Spleen (tissue), 13 donors: Measurements from ENCODE around the gene UBXN11. TPM values are rescaled to one million over a fixed set of nuclear protein-coding genes. Genes with fewer than 3 reads are reported as not detected.

ENCODE experiments used
- DNase-seq: peaks from one replicate; pipeline ENCODE4 v3.0.0-alpha.2; 2020
- H3K27ac ChIP-seq, 8 donors: fragments of 200-600 bp; sonication (generic) in 7 of 8; 1 replicate in 4 of 8; 2 replicates in 4 of 8; pipeline versions ENCODE4 v1.5.0 to v1.8.0; 2016 to 2021; ENCODE audit warnings: inconsistent platforms in 4 of 8, mild to moderate bottlenecking in 4 of 8, moderate library complexity in 1 of 8
- H3K27me3 ChIP-seq, 7 donors: fragments of 200-600 bp; sonication (generic) in 6 of 7; replicated peaks in 1 of 7; 1 replicate in 4 of 7; 2 replicates in 3 of 7; pipeline versions ENCODE4 v1.5.0 to v1.8.0; 2016 to 2021; ENCODE audit warnings: inconsistent platforms in 3 of 7, mild to moderate bottlenecking in 1 of 7
- H3K36me3 ChIP-seq, 6 donors: fragments of 200-600 bp; sonication (generic) in 5 of 6; 1 replicate in 4 of 6; 2 replicates in 2 of 6; pipeline versions ENCODE4 v1.5.0 to v1.8.0; 2016 to 2021; ENCODE audit warnings: inconsistent platforms in 2 of 6
- H3K4me1 ChIP-seq, 6 donors: fragments of 200-600 bp; sonication (generic) in 5 of 6; 1 replicate in 3 of 6; 2 replicates in 3 of 6; pipeline versions ENCODE4 v1.5.0 to v1.8.0; 2016 to 2021; ENCODE audit warnings: inconsistent platforms in 3 of 6
- H3K4me3 ChIP-seq, 8 donors: fragments of 200-600 bp; sonication (generic) in 7 of 8; 1 replicate in 4 of 8; 2 replicates in 4 of 8; pipeline versions ENCODE4 v1.5.0 to v1.8.0; 2016 to 2021; ENCODE audit warnings: inconsistent platforms in 4 of 8, mild to moderate bottlenecking in 4 of 8, moderate library complexity in 2 of 8
- H3K9me3 ChIP-seq, 8 donors: fragments of 200-600 bp; sonication (generic) in 7 of 8; 1 replicate in 4 of 8; 2 replicates in 4 of 8; pipeline versions ENCODE4 v1.5.0 to v1.8.0; 2016 to 2021; ENCODE audit warnings: inconsistent platforms in 4 of 8
- POLR2A ChIP-seq, 3 donors: fragments of 450-650 bp; IDR thresholded peaks; one replicate each; pipeline ENCODE4 v1.5.1; 2017; ENCODE audit warnings: antibody characterized with exemption in 3 of 3, mild to moderate bottlenecking in 1 of 3
- POLR2AphosphoS5 ChIP-seq, 3 donors: sonication (generic); formaldehyde crosslinking; IDR thresholded peaks; one replicate each; pipeline ENCODE4 v1.5.1; 2017; ENCODE audit warnings: antibody characterized with exemption in 3 of 3
- WGBS, 5 donors: extraction: QIAGEN DNeasy Blood & Tissue Kit in 3 of 5; methylation state at CpG; one replicate each; pipeline versions ENCODE4 v1.1.5 to v1.1.7; 2013 to 2018; 5-methylcytosine and 5-hydroxymethylcytosine counted together
- intact Hi-C: fragments of 100-400 bp; cut with DNase I; formaldehyde crosslinking; loops from one replicate; pipeline ENCODE4 v1.15.0; 2023; ENCODE audit warnings: low total_unique reads
- long read RNA-seq, 2 donors: transcript quantifications; one replicate each; lab custom pipeline, GENCODE V29; 2026
- polyA plus RNA-seq, 3 donors: library from polyadenylated mRNA; stranded (reverse); fragments of 200-250 nt; gene quantifications; one replicate each; pipeline ENCODE4 v1.2.1, GENCODE V29; 2013
- total RNA-seq, 7 donors: library from RNA; depleted of rRNA in 3 of 7; stranded (reverse); fragments of >200 nt in 3 of 7; fragmentation: NEBNext Ultra II Directional in 4 of 7; extraction: Animal tissue kit (Norgen Biotek cat#: 25700) in 4 of 7; gene quantifications; one replicate each; pipeline versions ENCODE4 v1.1.0 to v1.2.1, GENCODE V29; 2016 to 2021
- TF ChIP-seq, protein P1 (sequence below), 11 experiments: fragments of 200-600 bp in 7 of 11; fragments of 450-650 bp in 4 of 11; sonication (generic) in 4 of 11; IDR thresholded peaks in 8 of 11; conservative IDR thresholded peaks in 3 of 11; 1 replicate in 7 of 11; 2 replicates in 4 of 11; pipeline versions ENCODE4 v1.4.0 to v1.8.0; 2016 to 2021; ENCODE audit warnings: antibody characterized with exemption in 11 of 11, inconsistent platforms in 4 of 11, mild to moderate bottlenecking in 1 of 11
- donor health status: healthy with polysubstance abuse.
- donor health status: DM: no; HTN: no; CAD: no; lungs with moderate emphysema.
- donor health status: DM: no; HTN: no; CAD: no.
- donor health status: Bipolar disorder and iron deficiency.
- donor health status: healthy.
- donor health status: DM: no; HTN: no; CAD: no.
- donor health status: DM: yes; HTN: yes; CAD: no.

The UBXN11 gene, protein sequence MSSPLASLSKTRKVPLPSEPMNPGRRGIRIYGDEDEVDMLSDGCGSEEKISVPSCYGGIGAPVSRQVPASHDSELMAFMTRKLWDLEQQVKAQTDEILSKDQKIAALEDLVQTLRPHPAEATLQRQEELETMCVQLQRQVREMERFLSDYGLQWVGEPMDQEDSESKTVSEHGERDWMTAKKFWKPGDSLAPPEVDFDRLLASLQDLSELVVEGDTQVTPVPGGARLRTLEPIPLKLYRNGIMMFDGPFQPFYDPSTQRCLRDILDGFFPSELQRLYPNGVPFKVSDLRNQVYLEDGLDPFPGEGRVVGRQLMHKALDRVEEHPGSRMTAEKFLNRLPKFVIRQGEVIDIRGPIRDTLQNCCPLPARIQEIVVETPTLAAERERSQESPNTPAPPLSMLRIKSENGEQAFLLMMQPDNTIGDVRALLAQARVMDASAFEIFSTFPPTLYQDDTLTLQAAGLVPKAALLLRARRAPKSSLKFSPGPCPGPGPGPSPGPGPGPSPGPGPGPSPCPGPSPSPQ
- total RNA-seq (10 to 100 TPM; 25.1 to 67.1 (median 48.0) TPM), polyA plus RNA-seq (10 to 100 TPM; 26.6 to 67.8 (median 66.1) TPM)
- long read RNA-seq, donor 1 = 0 reads
- long read RNA-seq, donor 2, partial matches to known transcripts = 0 of 2 reads
- long read RNA-seq, donor 2, other reads (novel, unspliced or antisense) = 0 of 2 reads

DNA sequence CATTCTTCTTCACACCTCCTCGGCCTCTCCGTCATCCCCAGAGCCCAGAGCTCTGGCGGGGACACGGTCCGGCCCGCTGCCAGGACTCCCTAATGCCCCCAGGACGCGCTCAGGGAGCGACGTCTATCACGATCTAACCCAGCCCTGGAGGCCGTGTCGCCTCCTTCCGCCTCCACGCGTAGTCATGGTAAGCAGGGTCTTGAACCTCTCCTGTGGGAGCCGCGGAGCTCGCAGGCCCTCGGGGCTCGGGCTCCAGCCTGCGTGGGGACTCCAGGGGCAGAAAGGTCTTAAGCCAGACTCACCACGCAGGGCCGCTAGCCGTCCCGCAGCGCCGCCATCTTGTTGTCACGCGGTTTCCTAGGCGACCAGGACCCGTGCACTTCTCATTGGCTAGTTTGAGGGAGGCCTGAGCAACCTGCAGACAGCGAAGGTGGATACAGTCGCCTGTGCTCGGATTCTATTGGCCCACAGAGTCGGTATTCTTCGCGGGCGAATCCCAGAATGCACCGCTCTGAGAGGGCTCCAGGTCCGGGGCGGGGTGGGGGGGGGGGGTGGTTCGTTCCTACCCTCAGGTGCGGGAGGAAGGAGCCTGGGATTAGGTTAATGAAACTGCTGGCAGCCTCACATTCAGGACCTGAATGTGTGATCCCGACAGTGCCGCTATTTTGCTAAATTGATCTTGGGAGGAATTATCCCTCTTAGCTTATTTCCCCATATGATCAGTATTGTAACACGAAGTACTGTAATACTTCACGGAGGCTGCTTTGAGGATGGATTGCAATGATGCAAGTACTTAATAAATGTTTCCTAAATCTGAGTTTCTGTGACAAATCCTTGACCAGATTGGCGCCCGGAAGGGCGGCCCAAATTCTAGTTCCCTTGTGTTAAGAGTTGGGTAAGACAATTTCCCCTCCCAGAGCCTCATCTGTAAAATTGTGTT is at the start of gene UBXN11:
UBXN11 (minus strand) TSS at position 347 of the 940 bp plus-strand sequence. CDS start 3,753 bp downstream, outside the sequence.
- peak; percentile 97 for DNase-seq
- TF ChIP-seq POLR2A (IDR thresholded peaks at IDR 0.05) (peak in 1 of 3 donors; percentile 4), POLR2AphosphoS5 (IDR thresholded peaks at IDR 0.05) (peak; percentile 55 to 81 (median 80))
- TF ChIP-seq, protein P1, sequence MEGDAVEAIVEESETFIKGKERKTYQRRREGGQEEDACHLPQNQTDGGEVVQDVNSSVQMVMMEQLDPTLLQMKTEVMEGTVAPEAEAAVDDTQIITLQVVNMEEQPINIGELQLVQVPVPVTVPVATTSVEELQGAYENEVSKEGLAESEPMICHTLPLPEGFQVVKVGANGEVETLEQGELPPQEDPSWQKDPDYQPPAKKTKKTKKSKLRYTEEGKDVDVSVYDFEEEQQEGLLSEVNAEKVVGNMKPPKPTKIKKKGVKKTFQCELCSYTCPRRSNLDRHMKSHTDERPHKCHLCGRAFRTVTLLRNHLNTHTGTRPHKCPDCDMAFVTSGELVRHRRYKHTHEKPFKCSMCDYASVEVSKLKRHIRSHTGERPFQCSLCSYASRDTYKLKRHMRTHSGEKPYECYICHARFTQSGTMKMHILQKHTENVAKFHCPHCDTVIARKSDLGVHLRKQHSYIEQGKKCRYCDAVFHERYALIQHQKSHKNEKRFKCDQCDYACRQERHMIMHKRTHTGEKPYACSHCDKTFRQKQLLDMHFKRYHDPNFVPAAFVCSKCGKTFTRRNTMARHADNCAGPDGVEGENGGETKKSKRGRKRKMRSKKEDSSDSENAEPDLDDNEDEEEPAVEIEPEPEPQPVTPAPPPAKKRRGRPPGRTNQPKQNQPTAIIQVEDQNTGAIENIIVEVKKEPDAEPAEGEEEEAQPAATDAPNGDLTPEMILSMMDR (IDR thresholded peaks at IDR 0.05 in 8 of 11, conservative IDR thresholded peaks at IDR 0.05 in 3 of 11) = peak in 1 of 11 experiments; percentile 25
- H3K27ac ChIP-seq = peak within 1 kb of the TSS; percentile 9 to 92 (median 82)
- H3K36me3 ChIP-seq = peaks cover 0 to 4% (median 0%) of the 10 kb centered on the region in 6 donors
- 0 to 2% (median 1%) methylated on average over 39 to 51 of the region's 51 CpGs for WGBS, 5 donors
- H3K4me3 ChIP-seq = peak within 1 kb of the TSS; percentile 59 to 98 (median 84)
- no peaks in the 10 kb centered on the region for H3K9me3 ChIP-seq
- H3K4me1 ChIP-seq = peaks cover 7 to 56% (median 30%) of the 10 kb centered on the region in 6 donors
- H3K27me3 ChIP-seq = no peaks in the 10 kb centered on the region
- intact Hi-C loops = no loop called here

DNA sequence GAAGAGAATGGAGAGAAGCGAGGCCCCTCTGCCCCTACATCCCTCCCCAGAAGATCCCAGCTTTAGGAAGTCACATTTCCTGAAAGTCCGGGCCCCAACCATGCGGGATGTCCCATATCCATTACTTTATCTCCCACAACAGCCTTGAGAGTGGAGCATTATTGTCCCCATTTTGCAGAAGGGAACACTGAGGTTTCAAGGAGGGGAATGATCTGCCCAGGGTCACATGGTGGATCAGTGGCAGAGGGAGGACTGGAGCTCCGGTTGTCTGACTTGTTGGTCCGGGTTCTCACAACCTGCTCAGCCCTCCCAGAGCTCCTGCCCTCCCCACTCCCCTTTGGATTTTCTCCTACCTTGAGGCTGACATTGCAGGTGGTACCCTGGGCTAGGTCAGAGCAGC is 49.7 kb upstream of the UBXN11 start:
- intact Hi-C loops = no loop called here
- Histone ChIP-seq H3K4me3 (no peak overlapping the region), H3K27me3 (peaks cover 0 to 56% (median 19%) of the 10 kb centered on the region in 7 donors), H3K9me3 (no peaks in the 10 kb centered on the region), H3K27ac (no peak overlapping the region), H3K36me3 (no peaks in the 10 kb centered on the region), H3K4me1 (peaks cover 7 to 26% (median 11%) of the 10 kb centered on the region in 6 donors)
- 76 to 90% (median 84%) methylated on average over 5 of the region's 5 CpGs for WGBS, 5 donors
- no peak for DNase-seq
- TF ChIP-seq, protein P1 (IDR thresholded peaks at IDR 0.05 in 8 of 11, conservative IDR thresholded peaks at IDR 0.05 in 3 of 11) = no peak
- TF ChIP-seq POLR2A (IDR thresholded peaks at IDR 0.05) (no peak), POLR2AphosphoS5 (IDR thresholded peaks at IDR 0.05) (no peak)

DNA sequence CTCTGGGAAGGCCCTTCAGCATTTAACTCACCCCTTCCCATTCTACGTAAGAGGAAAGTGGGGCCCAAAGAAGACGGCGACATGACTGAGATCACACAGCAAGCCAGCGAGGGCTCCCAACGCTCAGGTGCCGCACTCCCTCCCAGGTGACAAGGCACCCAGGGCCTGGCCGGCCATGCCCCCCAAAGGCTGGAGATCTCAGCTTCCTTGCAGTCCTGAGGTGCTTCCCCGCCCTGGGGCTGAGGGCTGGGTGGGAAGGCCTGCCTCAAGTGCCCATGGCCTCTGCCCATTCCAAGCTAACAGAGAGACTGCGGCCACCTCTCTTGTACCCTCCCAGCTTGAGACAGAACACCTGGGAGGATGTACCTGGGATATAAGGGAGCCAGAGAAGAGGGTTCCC is 48.5 kb upstream of the UBXN11 start:
- H3K4me3 ChIP-seq = no peak overlapping the region
- H3K9me3 ChIP-seq = no peaks in the 10 kb centered on the region
- TF ChIP-seq POLR2A (IDR thresholded peaks at IDR 0.05) = no peak
- TF ChIP-seq, protein P1 (IDR thresholded peaks at IDR 0.05 in 8 of 11, conservative IDR thresholded peaks at IDR 0.05 in 3 of 11) = no peak
- H3K4me1 ChIP-seq = peaks cover 0 to 15% (median 2%) of the 10 kb centered on the region in 6 donors
- intact Hi-C loops = no loop called here
- no peak overlapping the region for H3K27ac ChIP-seq
- H3K27me3 ChIP-seq = peaks cover 0 to 45% (median 8%) of the 10 kb centered on the region in 7 donors
- no peak for DNase-seq
- no peaks in the 10 kb centered on the region for H3K36me3 ChIP-seq
- WGBS, 5 donors = 79 to 100% (median 92%) methylated on average over 9 of the region's 9 CpGs
